Central memory CD8-positive, alpha-beta T cell (primary cell): ENCODE measurements around the gene MRPL41.
"Not testable (repeated sequence)": the region's sequence is repeated elsewhere in the genome, so short reads cannot be mapped to it uniquely, and the experiment has no call there.

ENCODE experiments used
- ATAC-seq: fragments of 150-1000 bp; cut with Tn5 transposase; replicated peaks from 2 replicates; pipeline ENCODE4 v1.10.0; 2022; ENCODE audit warnings: mild to moderate bottlenecking, moderate FRiP score, moderate number of reproducible peaks; ENCODE audit not compliant: poor library complexity, severe bottlenecking; ENCODE audit errors: extremely low read depth
- DNase-seq, 2 donors: peaks; one replicate each; pipeline ENCODE4 v3.0.0; 2021; ENCODE audit warnings: low spot score in 2 of 2
- H3K27ac Mint-ChIP-seq: one replicate; pipeline ENCODE4 v1.8.0; 2022; ENCODE audit warnings: low read depth, mild to moderate bottlenecking, moderate library complexity, mixed read lengths
- H3K27me3 Mint-ChIP-seq: one replicate; pipeline ENCODE4 v1.8.0; 2022; ENCODE audit warnings: mixed read lengths
- H3K36me3 Mint-ChIP-seq: one replicate; pipeline ENCODE4 v1.8.0; 2022; ENCODE audit warnings: mild to moderate bottlenecking, moderate library complexity, mixed read lengths; ENCODE audit not compliant: insufficient read depth
- H3K4me1 Mint-ChIP-seq: one replicate; pipeline ENCODE4 v1.8.0; 2022; ENCODE audit warnings: mixed read lengths
- H3K4me3 Mint-ChIP-seq: one replicate; pipeline ENCODE4 v1.8.0; 2022; ENCODE audit warnings: mild to moderate bottlenecking, moderate library complexity, mixed read lengths
- H3K9me3 Mint-ChIP-seq: one replicate; pipeline ENCODE4 v1.8.0; 2022; ENCODE audit warnings: mixed read lengths

The MRPL41 gene

GRCh38 chr9:137551264-137552021, at the start of gene MRPL41:
TSS of gene MRPL41 (plus strand) at chr9:137551879. CDS start at chr9:137552082, 203 bp downstream.
- no peaks in the 10 kb centered on the region for H3K27me3 Mint-ChIP-seq
- H3K27ac Mint-ChIP-seq = peak within 1 kb of the TSS; percentile 77
- peaks cover 12% of the 10 kb centered on the region for H3K4me1 Mint-ChIP-seq
- peak within 1 kb of the TSS; percentile 75 for H3K4me3 Mint-ChIP-seq
- peaks cover 10% of the 10 kb centered on the region for H3K36me3 Mint-ChIP-seq
- peak; percentile 84 for ATAC-seq
- DNase-seq = peak; percentile 54 to 71
- H3K9me3 Mint-ChIP-seq = no peaks in the 10 kb centered on the region

GRCh38 chr9:137502008-137502911, 49.4 kb upstream of the MRPL41 start:
- Mint-ChIP-seq H3K4me3 (peak overlapping the region; percentile 60), H3K27me3 (no peaks in the 10 kb centered on the region), H3K27ac (peak overlapping the region; percentile 96), H3K4me1 (no peaks in the 10 kb centered on the region), H3K9me3 (no peaks in the 10 kb centered on the region), H3K36me3 (peaks cover 18% of the 10 kb centered on the region)
- DNase-seq (no peak), ATAC-seq (no peak)

GRCh38 chr9:137504432-137504777, 47.3 kb upstream of the MRPL41 start:
- no peak overlapping the region for H3K27ac Mint-ChIP-seq
- peaks cover 18% of the 10 kb centered on the region for H3K36me3 Mint-ChIP-seq
- no peak for ATAC-seq
- no peaks in the 10 kb centered on the region for H3K9me3 Mint-ChIP-seq
- no peak overlapping the region for H3K4me3 Mint-ChIP-seq
- no peak for DNase-seq
- no peaks in the 10 kb centered on the region for H3K4me1 Mint-ChIP-seq
- no peaks in the 10 kb centered on the region for H3K27me3 Mint-ChIP-seq

GRCh38 chr9:137505421-137506140, 46.1 kb upstream of the MRPL41 start:
- Mint-ChIP-seq H3K36me3 (peaks cover 16% of the 10 kb centered on the region), H3K27me3 (no peaks in the 10 kb centered on the region), H3K9me3 (no peaks in the 10 kb centered on the region), H3K4me1 (no peaks in the 10 kb centered on the region), H3K4me3 (no peak overlapping the region), H3K27ac (no peak overlapping the region)
- ATAC-seq (no peak), DNase-seq (no peak)

GRCh38 chr9:137506274-137506673, 45.4 kb upstream of the MRPL41 start:
- ATAC-seq (no peak), DNase-seq (no peak)
- Mint-ChIP-seq H3K27ac (no peak overlapping the region), H3K4me1 (no peaks in the 10 kb centered on the region), H3K9me3 (no peaks in the 10 kb centered on the region), H3K36me3 (peaks cover 16% of the 10 kb centered on the region), H3K27me3 (no peaks in the 10 kb centered on the region), H3K4me3 (no peak overlapping the region)

- H3K36me3 Mint-ChIP-seq = peaks cover 13% of the 10 kb centered on the region
- no peak for ATAC-seq
- H3K4me3 Mint-ChIP-seq = no peak overlapping the region
- no peak overlapping the region for H3K27ac Mint-ChIP-seq
- no peak for DNase-seq
- no peaks in the 10 kb centered on the region for H3K9me3 Mint-ChIP-seq
- no peaks in the 10 kb centered on the region for H3K4me1 Mint-ChIP-seq
- H3K27me3 Mint-ChIP-seq = no peaks in the 10 kb centered on the region
Observed at GRCh38 chr9:137506702-137507171, 44.9 kb upstream of the MRPL41 start.

- no peak overlapping the region for H3K4me3 Mint-ChIP-seq
- no peak overlapping the region for H3K27ac Mint-ChIP-seq
- DNase-seq (no peak), ATAC-seq (no peak)
- no peaks in the 10 kb centered on the region for H3K27me3 Mint-ChIP-seq
- peaks cover 8% of the 10 kb centered on the region for H3K4me1 Mint-ChIP-seq
- no peaks in the 10 kb centered on the region for H3K36me3 Mint-ChIP-seq
- no peaks in the 10 kb centered on the region for H3K9me3 Mint-ChIP-seq
Observed at GRCh38 chr9:137509198-137509597, 42.5 kb upstream of the MRPL41 start.

- H3K4me1 Mint-ChIP-seq, H3K4me3 Mint-ChIP-seq, H3K9me3 Mint-ChIP-seq, H3K36me3 Mint-ChIP-seq, H3K27me3 Mint-ChIP-seq, ATAC-seq, H3K27ac Mint-ChIP-seq, DNase-seq: not testable (repeated sequence)
Observed at GRCh38 chr9:137511126-137511525, 40.6 kb upstream of the MRPL41 start.

GRCh38 chr9:137511758-137512463, 39.8 kb upstream of the MRPL41 start:
- Mint-ChIP-seq H3K36me3 (no peaks in the 10 kb centered on the region), H3K27ac (no peak overlapping the region), H3K4me1 (peaks cover 8% of the 10 kb centered on the region), H3K4me3 (no peak overlapping the region), H3K9me3 (no peaks in the 10 kb centered on the region), H3K27me3 (no peaks in the 10 kb centered on the region)
- ATAC-seq (no peak), DNase-seq (no peak)

- ATAC-seq, H3K4me1 Mint-ChIP-seq, H3K27ac Mint-ChIP-seq, H3K27me3 Mint-ChIP-seq, DNase-seq, H3K9me3 Mint-ChIP-seq, H3K4me3 Mint-ChIP-seq, H3K36me3 Mint-ChIP-seq: not testable (repeated sequence)
Observed at GRCh38 chr9:137513136-137513535, 38.5 kb upstream of the MRPL41 start.

- H3K27ac Mint-ChIP-seq = peak overlapping the region; percentile 51
- H3K4me1 Mint-ChIP-seq, DNase-seq, H3K4me3 Mint-ChIP-seq, ATAC-seq, H3K27me3 Mint-ChIP-seq, H3K9me3 Mint-ChIP-seq, H3K36me3 Mint-ChIP-seq: not testable (repeated sequence)
Observed at GRCh38 chr9:137513801-137514570, 37.7 kb upstream of the MRPL41 start.
